AG04449 (cell line): ENCODE results near the gene TMEM184B.

ENCODE experiments used
- CTCF ChIA-PET: fragments of 350-600 bp; formaldehyde crosslinking; extraction: SDS; loops from one replicate; lab custom pipeline; 2021; ENCODE audit warnings: antibody characterized with exemption; lab: Yijun Ruan, JAX
- POLR2A ChIA-PET: fragments of 400-600, 350-600 bp; formaldehyde crosslinking; extraction: SDS; loops from one replicate; lab custom pipeline; 2020; ENCODE audit warnings: antibody characterized with exemption, inconsistent platforms; lab: Yijun Ruan, JAX
- DNase-seq: peaks from one replicate; pipeline ENCODE4 v3.0.0-alpha.2; 2010; ENCODE audit warnings: low read depth, low spot score
- H3K4me3 ChIP-seq: 2 replicates; pipeline ENCODE4 v1.5.1; 2011; ENCODE audit warnings: low read depth, mild to moderate bottlenecking, control low read depth, low read length
- CTCF ChIP-seq: IDR thresholded peaks from one replicate; pipeline ENCODE4 v1.5.1; 2011; ENCODE audit warnings: mild to moderate bottlenecking, moderate library complexity, low read length, control low read depth, inconsistent platforms; ENCODE audit not compliant: insufficient read depth; ENCODE audit errors: missing control alignments

Gene TMEM184B

DNA sequence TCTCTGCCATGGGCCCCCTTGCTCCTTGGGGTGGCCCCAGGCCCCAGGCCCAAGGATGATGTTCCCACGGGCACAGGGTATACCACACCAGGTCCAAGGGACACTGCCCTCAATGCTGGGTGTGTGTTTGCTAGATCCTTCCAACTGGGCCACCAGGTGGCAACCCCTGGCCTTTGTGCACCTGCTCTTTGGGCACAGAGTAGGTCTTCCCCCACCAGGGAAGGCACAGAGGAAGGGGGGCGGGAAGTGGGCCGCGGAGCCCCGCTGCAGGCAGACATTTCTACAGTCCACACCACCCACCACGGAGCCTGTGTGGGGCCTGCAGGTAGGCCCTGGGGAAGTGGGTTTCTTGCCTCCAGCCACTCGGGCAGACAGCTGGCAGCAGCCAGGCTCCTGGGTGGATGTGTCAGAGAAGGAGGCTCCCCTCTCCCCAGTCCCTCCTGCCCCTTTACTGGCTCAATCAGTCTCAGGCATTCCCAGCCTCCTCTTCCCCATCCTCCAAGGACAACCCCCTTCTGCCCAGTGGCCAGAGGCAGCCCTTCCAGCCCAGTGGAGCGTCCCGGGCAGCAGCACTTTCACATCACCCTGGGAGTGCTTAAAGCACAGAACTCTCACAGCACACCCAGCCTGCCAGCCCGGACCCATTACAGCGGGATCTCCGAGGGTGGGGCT lies 49.4 kb downstream of the TMEM184B start:
- H3K4me3 ChIP-seq = no peak overlapping the region
- DNase-seq = no peak
- CTCF ChIA-PET = interaction anchor here (0.9 kb wide), 1 partner anchor 104 kb away, joined by 3 read pairs; no protein-coding TSS in a partner anchor
- POLR2A ChIA-PET = no interaction called here
- TF ChIP-seq CTCF = no peak

- H3K4me3 ChIP-seq = no peak overlapping the region
- no peak for TF ChIP-seq CTCF
- CTCF ChIA-PET = interaction anchor here (1.1 to 1.7 kb wide), 2 partner anchors 8 to 108 kb away, joined by 3 to 8 read pairs; no protein-coding TSS in a partner anchor
- POLR2A ChIA-PET = no interaction called here
- no peak for DNase-seq
These were observed 50.1 kb downstream of the TMEM184B start for GRCh38 chr22:38222797-38223119.

- POLR2A ChIA-PET = no interaction called here
- CTCF ChIA-PET = interaction anchor here (1.1 to 1.7 kb wide), 2 partner anchors 9 to 108 kb away, joined by 3 to 8 read pairs; no protein-coding TSS in a partner anchor
These were observed 50.7 kb downstream of the TMEM184B start for GRCh38 chr22:38221908-38222796.

DNA sequence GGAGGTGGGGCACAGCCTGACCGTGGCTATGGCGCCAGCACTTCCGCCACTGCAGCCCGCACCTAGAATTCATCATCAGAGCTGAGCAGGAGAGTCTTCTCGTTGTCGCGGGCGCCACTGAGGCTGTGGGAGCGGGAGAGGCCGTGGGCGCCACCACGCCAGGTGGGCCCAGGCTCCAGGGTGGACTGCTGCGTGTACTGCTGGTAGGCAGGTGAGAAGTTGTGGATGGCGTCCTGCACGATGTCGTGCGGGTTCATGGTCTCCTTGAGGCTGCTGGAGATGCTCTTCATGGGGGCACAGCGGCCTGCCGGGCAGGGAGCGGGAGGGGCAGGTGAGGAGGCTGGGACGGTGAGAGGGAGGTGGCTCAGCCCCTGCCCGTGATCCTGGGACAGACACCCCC lies 51.4 kb downstream of the TMEM184B start:
- no peak for TF ChIP-seq CTCF
- POLR2A ChIA-PET = no interaction called here
- H3K4me3 ChIP-seq = no peak overlapping the region
- no peak for DNase-seq
- CTCF ChIA-PET = interaction anchor here (1.7 kb wide), 1 partner anchor 10 kb away, joined by 8 read pairs; no protein-coding TSS in a partner anchor

More at GRCh38 chr22:38221908-38222796, 50.7 kb downstream of the TMEM184B start:
- no peak for TF ChIP-seq CTCF
- no peak overlapping the region for H3K4me3 ChIP-seq
- DNase-seq = no peak

DNA sequence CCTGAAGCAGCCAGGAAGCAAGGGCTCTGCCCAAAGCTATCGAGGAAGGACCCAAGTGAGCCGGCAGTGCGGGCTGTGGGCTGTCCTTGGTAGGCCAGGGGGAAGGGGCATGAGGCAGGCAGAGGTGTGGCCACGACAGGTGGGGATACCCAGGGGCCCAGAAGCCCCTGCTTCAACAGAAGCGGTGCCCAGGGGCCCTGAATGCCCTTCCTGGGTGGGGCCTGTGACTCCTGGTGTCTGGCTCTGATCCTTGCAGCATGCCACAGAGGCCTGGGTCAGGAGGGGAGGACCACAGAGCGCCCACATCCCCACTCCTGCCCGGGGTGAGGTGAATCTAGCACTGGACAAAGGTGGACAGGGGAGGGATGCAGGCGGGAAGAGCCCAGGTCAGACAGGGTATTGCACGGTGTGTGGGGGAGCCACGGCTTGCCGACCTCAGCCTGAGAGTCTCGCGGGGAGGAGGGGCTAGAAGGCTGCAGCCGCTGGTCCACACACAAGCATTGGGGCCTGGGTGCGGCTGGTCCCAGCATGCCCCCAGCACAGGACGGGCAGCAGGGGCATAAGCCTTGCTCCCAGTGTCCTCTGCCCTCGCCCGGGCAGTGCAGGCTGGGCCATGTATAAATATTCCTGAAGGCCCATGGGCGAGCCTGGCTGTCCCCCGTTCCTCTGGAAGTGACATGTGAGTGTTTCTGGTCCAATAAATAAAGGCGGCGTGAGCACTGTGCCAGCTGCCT lies 52.0 kb downstream of the TMEM184B start:
- H3K4me3 ChIP-seq = no peak overlapping the region
- ChIA-PET POLR2A (no interaction called here), CTCF (interaction anchor here (1.4 to 2.7 kb wide), 2 partner anchors 8 to 106 kb away, joined by 4 to 15 read pairs; no protein-coding TSS in a partner anchor)
- DNase-seq = no peak
- TF ChIP-seq CTCF = no peak
